SH-SY5Y (cell line): ENCODE results near the gene PIGW.

Source experiments
- GATA2 ChIP-seq: IDR thresholded peaks from 2 replicates; pipeline ENCODE4 v1.6.1; 2011; ENCODE audit warnings: mild to moderate bottlenecking, low read depth, low read length
- GATA3 ChIP-seq: IDR thresholded peaks from 2 replicates; pipeline ENCODE4 v1.6.1; 2011; ENCODE audit warnings: low read depth, mild to moderate bottlenecking, low read length, moderate library complexity

GRCh38 chr17:36527621-36528250, 7.1 kb upstream of the PIGW start:
- no peak for TF ChIP-seq GATA2
- no peak for TF ChIP-seq GATA3
